K562 (cell line): ENCODE results near the gene FAM50B.

Experiments
- FOXM1 ChIP-seq, 2 experiments: fragments of 450-650 bp in 1 of 2; sonication (generic) in 1 of 2; formaldehyde crosslinking in 1 of 2; IDR thresholded peaks; 2 replicates each; pipeline versions ENCODE4 v1.6.1 to v1.9.0; 2017 to 2022; ENCODE audit warnings: low read depth in 2 of 2, mild to moderate bottlenecking in 2 of 2, missing genetic modification reagents in 1 of 2, moderate library complexity in 1 of 2
- FOXP1 ChIP-seq: sonication (generic); formaldehyde crosslinking; IDR thresholded peaks from 2 replicates; pipeline ENCODE4 v1.8.0; 2022; ENCODE audit warnings: mild to moderate bottlenecking, missing genetic modification reagents
- MAFF ChIP-seq: IDR thresholded peaks from 2 replicates; pipeline ENCODE4 v1.6.1; 2012; ENCODE audit warnings: low read length, improper control_type of control experiment
- USF2 ChIP-seq: sonication (generic); formaldehyde crosslinking; IDR thresholded peaks from 2 replicates; pipeline ENCODE4 v1.5.0; 2020; ENCODE audit warnings: missing genetic modification reagents
- ZBTB17 ChIP-seq: fragments of 450-650 bp; formaldehyde crosslinking; IDR thresholded peaks from 2 replicates; pipeline ENCODE4 v1.4.0; 2020; ENCODE audit warnings: mild to moderate bottlenecking

- TF ChIP-seq MAFF: no peak
- no peak for TF ChIP-seq FOXM1 (IDR thresholded peaks at IDR 0.05; ENCODE audit: low read depth)
- TF ChIP-seq FOXM1 (CRISPR knock-in tag; IDR thresholded peaks at IDR 0.05; ENCODE audit: low read depth): no peak
- TF ChIP-seq ZBTB17 (CRISPR knock-in tag): no peak
- no peak for TF ChIP-seq FOXP1
- TF ChIP-seq USF2 (CRISPR knock-in tag): no peak
Measured at GRCh38 chr6:3844097-3844463, 5.1 kb upstream of the FAM50B start.
